ENCODE measurements around the gene EIF3I. TPM values are rescaled to one million over a fixed set of nuclear protein-coding genes. Genes with fewer than 3 reads are reported as not detected.
A peak's percentile ranks its signal among the peaks of the same experiment; 100 is the strongest.

The EIF3I gene
- total and polyA plus RNA-seq, 2 of the 13 experiments (the other 11 are each of a cell fraction or from before 2014, with no cell fraction given): 210 to 223 TPM

- TF ChIP-seq ZNF326 (CRISPR knock-in tag; IDR thresholded peaks at IDR 0.05; ENCODE audit: borderline replicate concordance) (no peak), ZNF572 (CRISPR knock-in tag; IDR thresholded peaks at IDR 0.05) (no peak), ESRRA (CRISPR knock-in tag; IDR thresholded peaks at IDR 0.05; ENCODE audit: low read depth) (peak; percentile 50; the same call in 1 of the 2 replicates), ZNF484 (CRISPR knock-in tag; IDR thresholded peaks at IDR 0.05; ENCODE audit: borderline replicate concordance, low read depth) (no peak), ATF4 (CRISPR knock-in tag; IDR thresholded peaks at IDR 0.05) (peak in 1 of 2 experiments; percentile 75; a peak in 2 of 4 replicates), SRF (IDR thresholded peaks at IDR 0.05; ENCODE audit: low read depth, low read length) (no peak), MIXL1 (CRISPR knock-in tag; IDR thresholded peaks at IDR 0.05) (peak; percentile 45; the same call in 1 of the 2 replicates), GATA4 (IDR thresholded peaks at IDR 0.05; ENCODE audit: borderline replicate concordance, low read depth) (peak; percentile 16), ARID5B (CRISPR knock-in tag; IDR thresholded peaks at IDR 0.05) (peak; percentile 35; the same call in 1 of the 2 replicates), ZNF747 (CRISPR knock-in tag; IDR thresholded peaks at IDR 0.05; ENCODE audit: borderline replicate concordance) (peak; percentile 96), E2F5 (CRISPR knock-in tag; conservative IDR thresholded peaks at IDR 0.05) (no peak), ZNF564 (CRISPR knock-in tag; IDR thresholded peaks at IDR 0.05) (peak; percentile 69; the same call in 1 of the 2 replicates), KDM4B (CRISPR knock-in tag; IDR thresholded peaks at IDR 0.05) (no peak), DMAP1 (CRISPR knock-in tag; IDR thresholded peaks at IDR 0.05) (peak; percentile 88), MLLT10 (CRISPR knock-in tag; IDR thresholded peaks at IDR 0.05) (no peak), ZSCAN29 (CRISPR knock-in tag; conservative IDR thresholded peaks at IDR 0.05) (peak; percentile 32; the same call in 1 of the 2 replicates), KMT2B (CRISPR knock-in tag; IDR thresholded peaks at IDR 0.05) (peak; percentile 88), ZNF225 (CRISPR knock-in tag; IDR thresholded peaks at IDR 0.05) (no peak; the same call in 1 of the 2 replicates), MEIS2 (CRISPR knock-in tag; IDR thresholded peaks at IDR 0.05) (peak; percentile 75; the same call in 1 of the 2 replicates), JUND (CRISPR knock-in tag; IDR thresholded peaks at IDR 0.05) (no peak), ZBTB49 (CRISPR knock-in tag; IDR thresholded peaks at IDR 0.05; ENCODE audit: borderline replicate concordance) (no peak), SKI (IDR thresholded peaks at IDR 0.05; ENCODE audit: partially characterized antibody) (peak; percentile 25), ELF4 (CRISPR knock-in tag; IDR thresholded peaks at IDR 0.05; ENCODE audit: borderline replicate concordance) (no peak)
These were observed 42.6 kb upstream of the EIF3I start, which contains the start of gene TXLNA (continued) for GRCh38 chr1:32179443-32180185.

Data from HepG2 (cell line).